ENCODE data around the gene LZTS3.

The LZTS3 gene

GRCh38 chr20:3164763-3165410 lies 8.5 kb downstream of the LZTS3 start:
- Histone ChIP-seq H3K4me1 (ENCODE audit: control insufficient read depth, insufficient read depth, low read length) (peaks cover 12% of the 10 kb centered on the region), H3K4me3 (ENCODE audit: low read depth, low read length) (no peak overlapping the region), H3K27ac (ENCODE audit: low read depth, low read length) (no peak overlapping the region), H3K36me3 (ENCODE audit: control insufficient read depth, insufficient read depth, low read length) (peaks cover 7% of the 10 kb centered on the region; the same call in 1 of the 2 replicates), H3K9me3 (ENCODE audit: control insufficient read depth, insufficient read depth, low read length) (no peaks in the 10 kb centered on the region), H3K9ac (ENCODE audit: low read depth, low read length) (no peak overlapping the region), H3K27me3 (ENCODE audit: control insufficient read depth, insufficient read depth, low read length) (no peaks in the 10 kb centered on the region)

GRCh38 chr20:3164043-3164762 lies 9.1 kb downstream of the LZTS3 start:
- peaks cover 12% of the 10 kb centered on the region for H3K4me1 ChIP-seq (ENCODE audit: control insufficient read depth, insufficient read depth, low read length)
- no peaks in the 10 kb centered on the region for H3K27me3 ChIP-seq (ENCODE audit: control insufficient read depth, insufficient read depth, low read length)
- H3K4me3 ChIP-seq (ENCODE audit: low read depth, low read length): no peak overlapping the region
- H3K9ac ChIP-seq (ENCODE audit: low read depth, low read length): no peak overlapping the region
- H3K9me3 ChIP-seq (ENCODE audit: control insufficient read depth, insufficient read depth, low read length): no peaks in the 10 kb centered on the region
- peaks cover 7% of the 10 kb centered on the region; the same call in 1 of the 2 replicates for H3K36me3 ChIP-seq (ENCODE audit: control insufficient read depth, insufficient read depth, low read length)
- no peak overlapping the region for H3K27ac ChIP-seq (ENCODE audit: low read depth, low read length)

GRCh38 chr20:3163099-3164042 lies 10.0 kb downstream of the LZTS3 start:
- peaks cover 6% of the 10 kb centered on the region; the same call in 1 of the 2 replicates for H3K4me1 ChIP-seq (ENCODE audit: control insufficient read depth, insufficient read depth, low read length)
- H3K9me3 ChIP-seq (ENCODE audit: control insufficient read depth, insufficient read depth, low read length): no peaks in the 10 kb centered on the region
- no peak overlapping the region for H3K9ac ChIP-seq (ENCODE audit: low read depth, low read length)
- peaks cover 7% of the 10 kb centered on the region; the same call in 1 of the 2 replicates for H3K36me3 ChIP-seq (ENCODE audit: control insufficient read depth, insufficient read depth, low read length)
- H3K27ac ChIP-seq (ENCODE audit: low read depth, low read length): no peak overlapping the region
- no peak overlapping the region for H3K4me3 ChIP-seq (ENCODE audit: low read depth, low read length)
- no peaks in the 10 kb centered on the region for H3K27me3 ChIP-seq (ENCODE audit: control insufficient read depth, insufficient read depth, low read length)

- no peak overlapping the region for H3K9ac ChIP-seq (ENCODE audit: low read depth, low read length)
- H3K4me3 ChIP-seq (ENCODE audit: low read depth, low read length): no peak overlapping the region
- H3K4me1 ChIP-seq (ENCODE audit: control insufficient read depth, insufficient read depth, low read length): no peaks in the 10 kb centered on the region
- H3K27ac ChIP-seq (ENCODE audit: low read depth, low read length): no peak overlapping the region
- no peaks in the 10 kb centered on the region for H3K27me3 ChIP-seq (ENCODE audit: control insufficient read depth, insufficient read depth, low read length)
- peaks cover 7% of the 10 kb centered on the region; the same call in 1 of the 2 replicates for H3K36me3 ChIP-seq (ENCODE audit: control insufficient read depth, insufficient read depth, low read length)
- no peaks in the 10 kb centered on the region for H3K9me3 ChIP-seq (ENCODE audit: control insufficient read depth, insufficient read depth, low read length)
Observed at GRCh38 chr20:3162080-3162611, 11.2 kb downstream of the LZTS3 start.

GRCh38 chr20:3161316-3162079 lies 11.9 kb downstream of the LZTS3 start:
- Histone ChIP-seq H3K9ac (ENCODE audit: low read depth, low read length) (no peak overlapping the region), H3K4me1 (ENCODE audit: control insufficient read depth, insufficient read depth, low read length) (no peaks in the 10 kb centered on the region), H3K27me3 (ENCODE audit: control insufficient read depth, insufficient read depth, low read length) (no peaks in the 10 kb centered on the region), H3K9me3 (ENCODE audit: control insufficient read depth, insufficient read depth, low read length) (no peaks in the 10 kb centered on the region), H3K27ac (ENCODE audit: low read depth, low read length) (no peak overlapping the region), H3K4me3 (ENCODE audit: low read depth, low read length) (no peak overlapping the region), H3K36me3 (ENCODE audit: control insufficient read depth, insufficient read depth, low read length) (peaks cover 7% of the 10 kb centered on the region; the same call in 1 of the 2 replicates)

GRCh38 chr20:3160418-3160817 lies 12.9 kb downstream of the LZTS3 start:
- Histone ChIP-seq H3K36me3 (ENCODE audit: control insufficient read depth, insufficient read depth, low read length) (peaks cover 10% of the 10 kb centered on the region), H3K27ac (ENCODE audit: low read depth, low read length) (no peak overlapping the region), H3K9me3 (ENCODE audit: control insufficient read depth, insufficient read depth, low read length) (no peaks in the 10 kb centered on the region), H3K4me3 (ENCODE audit: low read depth, low read length) (peak overlapping the region; percentile 90; the same call in 1 of the 2 replicates), H3K27me3 (ENCODE audit: control insufficient read depth, insufficient read depth, low read length) (no peaks in the 10 kb centered on the region), H3K4me1 (ENCODE audit: control insufficient read depth, insufficient read depth, low read length) (no peaks in the 10 kb centered on the region), H3K9ac (ENCODE audit: low read depth, low read length) (no peak overlapping the region)

- H3K27ac ChIP-seq (ENCODE audit: low read depth, low read length): peak overlapping the region; percentile 82
- H3K4me3 ChIP-seq (ENCODE audit: low read depth, low read length): peak overlapping the region; percentile 90
- H3K9ac ChIP-seq (ENCODE audit: low read depth, low read length): peak overlapping the region; percentile 87
- H3K36me3 ChIP-seq (ENCODE audit: control insufficient read depth, insufficient read depth, low read length): peaks cover 11% of the 10 kb centered on the region
- H3K4me1 ChIP-seq (ENCODE audit: control insufficient read depth, insufficient read depth, low read length): no peaks in the 10 kb centered on the region
- H3K9me3 ChIP-seq (ENCODE audit: control insufficient read depth, insufficient read depth, low read length): no peaks in the 10 kb centered on the region
- H3K27me3 ChIP-seq (ENCODE audit: control insufficient read depth, insufficient read depth, low read length): no peaks in the 10 kb centered on the region
Observed at GRCh38 chr20:3158968-3159431, 14.3 kb downstream of the LZTS3 start.

GRCh38 chr20:3157817-3158216 lies 15.5 kb downstream of the LZTS3 start:
- Histone ChIP-seq H3K4me3 (ENCODE audit: low read depth, low read length) (no peak overlapping the region), H3K27me3 (ENCODE audit: control insufficient read depth, insufficient read depth, low read length) (no peaks in the 10 kb centered on the region), H3K27ac (ENCODE audit: low read depth, low read length) (no peak overlapping the region), H3K9me3 (ENCODE audit: control insufficient read depth, insufficient read depth, low read length) (no peaks in the 10 kb centered on the region), H3K36me3 (ENCODE audit: control insufficient read depth, insufficient read depth, low read length) (peaks cover 17% of the 10 kb centered on the region), H3K4me1 (ENCODE audit: control insufficient read depth, insufficient read depth, low read length) (no peaks in the 10 kb centered on the region), H3K9ac (ENCODE audit: low read depth, low read length) (no peak overlapping the region)

- Histone ChIP-seq H3K4me1 (ENCODE audit: control insufficient read depth, insufficient read depth, low read length) (no peaks in the 10 kb centered on the region), H3K36me3 (ENCODE audit: control insufficient read depth, insufficient read depth, low read length) (peaks cover 17% of the 10 kb centered on the region), H3K9me3 (ENCODE audit: control insufficient read depth, insufficient read depth, low read length) (no peaks in the 10 kb centered on the region), H3K27ac (ENCODE audit: low read depth, low read length) (no peak overlapping the region), H3K4me3 (ENCODE audit: low read depth, low read length) (no peak overlapping the region), H3K27me3 (ENCODE audit: control insufficient read depth, insufficient read depth, low read length) (no peaks in the 10 kb centered on the region), H3K9ac (ENCODE audit: low read depth, low read length) (no peak overlapping the region)
Observed at GRCh38 chr20:3156811-3157619, 16.3 kb downstream of the LZTS3 start.

Data from HUES48 (cell line).